BE2C (cell line): ENCODE results near the gene ADD2.
A peak's percentile ranks its signal among the peaks of the same experiment; 100 is the strongest.

ENCODE experiments used
- DNase-seq: peaks from one replicate; pipeline ENCODE4 v3.0.0-alpha.2; 2020
- H3K27me3 ChIP-seq: fragments of 250-450 bp; sonication (Bioruptor Pico); 2 replicates; pipeline ENCODE4 v1.5.1; 2020; ENCODE audit warnings: mild to moderate bottlenecking
- H3K36me3 ChIP-seq: fragments of 250-450 bp; sonication (Bioruptor Pico); 2 replicates; pipeline ENCODE4 v1.5.1; 2020; ENCODE audit warnings: mild to moderate bottlenecking
- H3K4me1 ChIP-seq: fragments of 250-450 bp; sonication (Bioruptor Pico); 2 replicates; pipeline ENCODE4 v1.5.1; 2020
- H3K4me3 ChIP-seq: 2 replicates; pipeline ENCODE4 v1.5.1; 2011; ENCODE audit warnings: low read depth, low read length
- H3K9me3 ChIP-seq: fragments of 250-450 bp; sonication (Bioruptor Pico); 2 replicates; pipeline ENCODE4 v1.5.1; 2020
- CTCF ChIP-seq: IDR thresholded peaks from 2 replicates; pipeline ENCODE4 v1.5.1; 2012; ENCODE audit warnings: mild to moderate bottlenecking, low read depth, low read length

The ADD2 gene

GRCh38 chr2:70646420-70646818, 121.6 kb downstream of the ADD2 start:
- Histone ChIP-seq H3K27me3 (no peaks in the 10 kb centered on the region; the same call in 1 of the 2 replicates), H3K4me1 (no peaks in the 10 kb centered on the region), H3K36me3 (no peaks in the 10 kb centered on the region), H3K9me3 (no peaks in the 10 kb centered on the region), H3K4me3 (no peak overlapping the region)
- no peak for TF ChIP-seq CTCF
- no peak for DNase-seq

- H3K27me3 ChIP-seq: no peaks in the 10 kb centered on the region; the same call in 1 of the 2 replicates
- H3K9me3 ChIP-seq: no peaks in the 10 kb centered on the region
- no peaks in the 10 kb centered on the region for H3K4me1 ChIP-seq
- no peak overlapping the region for H3K4me3 ChIP-seq
- H3K36me3 ChIP-seq: no peaks in the 10 kb centered on the region
- no peak for DNase-seq
- peak; percentile 33 for TF ChIP-seq CTCF
Measured at GRCh38 chr2:70645733-70646419, 122.1 kb downstream of the ADD2 start.

DNA sequence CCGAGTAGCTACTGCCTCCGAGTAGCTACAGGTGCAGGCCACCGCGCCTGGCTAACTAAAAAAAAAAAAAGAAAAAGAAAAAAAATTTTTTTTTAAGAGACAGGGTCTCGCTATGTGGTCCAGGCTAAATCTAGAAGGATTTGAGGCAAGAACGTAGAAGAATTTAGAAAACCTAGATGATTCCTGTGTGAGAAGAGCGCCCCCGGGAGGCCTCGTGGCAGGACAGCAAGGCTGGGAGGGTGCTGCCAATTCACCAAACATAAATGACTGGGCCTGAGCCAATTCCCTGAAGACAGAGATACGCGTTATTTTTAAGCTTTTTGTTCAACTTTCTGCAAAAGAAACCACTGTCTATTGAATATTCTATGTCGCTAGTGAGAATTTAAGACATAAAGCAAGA, 124.3 kb downstream of the ADD2 start:
- Histone ChIP-seq H3K9me3 (no peaks in the 10 kb centered on the region), H3K4me1 (no peaks in the 10 kb centered on the region), H3K36me3 (no peaks in the 10 kb centered on the region), H3K27me3 (no peaks in the 10 kb centered on the region; the same call in 1 of the 2 replicates), H3K4me3 (no peak overlapping the region)
- TF ChIP-seq CTCF: peak; percentile 30; the same call in 1 of the 2 replicates
- no peak for DNase-seq

- Histone ChIP-seq H3K4me3 (no peak overlapping the region), H3K9me3 (no peaks in the 10 kb centered on the region), H3K27me3 (no peaks in the 10 kb centered on the region; the same call in 1 of the 2 replicates), H3K4me1 (no peaks in the 10 kb centered on the region), H3K36me3 (no peaks in the 10 kb centered on the region)
- DNase-seq: no peak
- TF ChIP-seq CTCF: no peak
Measured at GRCh38 chr2:70641263-70641784, 126.7 kb downstream of the ADD2 start.

DNA sequence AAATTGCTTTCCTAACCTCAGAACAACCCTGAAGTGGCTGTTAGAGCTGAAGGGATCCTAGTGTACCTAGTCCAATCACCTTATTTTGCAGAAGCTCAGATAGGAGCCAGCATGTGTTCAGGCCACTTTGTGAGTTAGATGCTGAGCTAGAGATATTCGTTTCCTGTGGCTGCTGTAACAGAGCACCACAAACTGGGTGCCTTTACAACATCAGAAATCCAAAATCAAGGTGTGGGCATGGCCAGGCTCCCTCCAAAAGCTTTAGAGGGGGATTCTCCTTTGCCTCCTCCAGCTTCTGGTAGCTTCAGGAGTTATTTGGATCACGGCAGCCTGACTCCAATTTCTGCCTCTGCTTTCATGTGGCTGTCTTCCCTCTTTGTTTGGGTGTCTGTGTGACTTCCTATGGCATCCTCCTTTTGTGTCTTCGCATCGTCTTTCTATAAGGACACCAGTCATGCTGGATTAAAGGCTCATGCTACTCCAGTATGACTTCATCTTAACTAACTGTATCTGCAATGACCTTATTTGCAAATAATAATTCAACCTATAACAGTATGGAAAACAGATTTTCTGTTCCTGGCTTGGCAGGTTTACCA, 128.1 kb downstream of the ADD2 start:
- Histone ChIP-seq H3K27me3 (no peaks in the 10 kb centered on the region; the same call in 1 of the 2 replicates), H3K4me3 (no peak overlapping the region), H3K9me3 (no peaks in the 10 kb centered on the region), H3K4me1 (no peaks in the 10 kb centered on the region), H3K36me3 (no peaks in the 10 kb centered on the region)
- no peak for DNase-seq
- TF ChIP-seq CTCF: no peak

DNA sequence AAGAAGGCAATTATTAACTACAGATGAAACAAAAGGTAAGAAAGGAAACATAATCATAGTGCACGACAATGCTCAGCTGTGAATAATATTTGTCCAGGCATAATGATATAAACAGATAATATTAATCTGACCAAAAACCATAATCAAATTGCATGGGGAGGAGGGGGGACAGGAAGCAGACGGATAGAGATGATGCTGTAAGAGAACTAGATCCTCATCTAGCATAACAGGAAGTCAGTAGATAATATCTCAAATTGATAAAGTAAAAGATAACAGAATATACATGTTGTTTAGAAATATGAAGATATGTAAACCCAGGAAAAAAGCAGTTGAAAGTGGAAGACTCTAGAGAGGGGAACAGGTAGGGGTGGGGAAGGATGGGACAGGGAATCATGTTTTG, 129.4 kb downstream of the ADD2 start:
- Histone ChIP-seq H3K4me1 (no peaks in the 10 kb centered on the region), H3K36me3 (no peaks in the 10 kb centered on the region), H3K4me3 (no peak overlapping the region), H3K9me3 (no peaks in the 10 kb centered on the region), H3K27me3 (no peaks in the 10 kb centered on the region; the same call in 1 of the 2 replicates)
- no peak for TF ChIP-seq CTCF
- DNase-seq: no peak
